Brain microvascular endothelial cell (primary cell): ENCODE measurements around the gene AGBL4.
"Not testable (repeated sequence)": the region's sequence is repeated elsewhere in the genome, so short reads cannot be mapped to it uniquely, and the experiment has no call there.

Experiments used
- DNase-seq: peaks from one replicate; pipeline ENCODE4 v3.0.0-alpha.2; 2020
- H3K27ac ChIP-seq: fragments of 250-450 bp; sonication (Bioruptor Pico); 2 replicates; pipeline ENCODE4 v1.5.1; 2020; ENCODE audit warnings: mild to moderate bottlenecking, moderate library complexity
- H3K27me3 ChIP-seq: fragments of 250-450 bp; sonication (Bioruptor Pico); replicated peaks from 2 replicates; pipeline ENCODE4 v1.5.1; 2020; ENCODE audit warnings: mild to moderate bottlenecking
- H3K36me3 ChIP-seq: fragments of 250-450 bp; sonication (Bioruptor Pico); replicated peaks from 2 replicates; pipeline ENCODE4 v1.5.1; 2020; ENCODE audit warnings: mild to moderate bottlenecking
- H3K4me3 ChIP-seq: 2 replicates; pipeline ENCODE4 v1.5.1; 2011; ENCODE audit warnings: low read depth, mild to moderate bottlenecking, control low read depth, low read length, moderate library complexity
- in situ Hi-C: cut with HindIII; loops from 2 replicates; pipeline ENCODE4 v1.10.0; 2017; ENCODE audit warnings: low sequenced_read_pairs, low pct_ligation_motif_present
- TF ChIP-seq, protein P1 (sequence below): IDR thresholded peaks from 2 replicates; pipeline ENCODE4 v1.5.1; 2011; ENCODE audit warnings: low read depth, mild to moderate bottlenecking, moderate library complexity, low read length, control low read depth, inconsistent platforms; ENCODE audit errors: missing control alignments

Gene AGBL4

DNA sequence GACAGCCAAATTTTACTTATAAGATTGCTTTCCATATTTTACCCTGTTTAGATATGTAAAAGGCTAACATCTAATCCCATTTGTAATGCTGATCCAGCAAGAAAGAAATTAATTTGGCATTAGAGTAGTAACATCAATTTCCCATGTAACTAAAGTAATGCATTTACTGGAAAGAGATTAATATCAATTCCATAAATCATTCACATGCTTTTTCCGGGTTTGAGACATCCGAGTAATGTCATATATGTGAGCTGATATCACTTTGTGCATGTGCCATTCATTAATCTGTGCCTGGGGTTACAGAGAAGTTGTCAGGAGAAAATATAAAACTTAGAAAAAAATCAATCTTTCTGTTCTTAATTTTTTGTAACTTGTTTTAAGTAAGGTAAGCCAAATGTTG, 206.1 kb downstream of the AGBL4 start:
- DNase-seq: no peak

DNA sequence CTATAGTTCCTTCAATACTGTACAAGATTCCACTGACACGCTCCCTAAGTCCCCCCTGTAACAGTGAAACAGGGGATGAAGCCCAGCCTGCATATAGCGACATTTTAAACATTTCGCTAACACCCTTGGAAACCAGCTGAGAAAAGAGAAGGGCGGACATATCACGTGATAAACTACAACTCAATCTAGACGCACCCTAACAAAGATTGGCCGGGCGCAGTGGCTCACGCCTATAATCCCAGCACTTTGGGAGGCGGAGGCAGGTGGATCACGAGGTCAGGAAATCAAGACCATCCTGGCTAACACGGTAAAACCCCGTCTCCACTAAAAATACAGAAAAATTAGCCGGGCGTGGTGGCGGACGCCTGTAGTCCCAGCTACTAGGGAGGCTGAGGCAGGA, 236.7 kb downstream of the AGBL4 start:
- H3K36me3 ChIP-seq, DNase-seq, H3K4me3 ChIP-seq, H3K27me3 ChIP-seq, in situ Hi-C loops, H3K27ac ChIP-seq: not testable (repeated sequence)

More for the DNA sequence above, 206.1 kb downstream of the AGBL4 start:
- Histone ChIP-seq H3K27ac (no peak overlapping the region), H3K36me3 (no peaks in the 10 kb centered on the region), H3K27me3 (no peaks in the 10 kb centered on the region), H3K4me3 (no peak overlapping the region)
- TF ChIP-seq, protein P1, sequence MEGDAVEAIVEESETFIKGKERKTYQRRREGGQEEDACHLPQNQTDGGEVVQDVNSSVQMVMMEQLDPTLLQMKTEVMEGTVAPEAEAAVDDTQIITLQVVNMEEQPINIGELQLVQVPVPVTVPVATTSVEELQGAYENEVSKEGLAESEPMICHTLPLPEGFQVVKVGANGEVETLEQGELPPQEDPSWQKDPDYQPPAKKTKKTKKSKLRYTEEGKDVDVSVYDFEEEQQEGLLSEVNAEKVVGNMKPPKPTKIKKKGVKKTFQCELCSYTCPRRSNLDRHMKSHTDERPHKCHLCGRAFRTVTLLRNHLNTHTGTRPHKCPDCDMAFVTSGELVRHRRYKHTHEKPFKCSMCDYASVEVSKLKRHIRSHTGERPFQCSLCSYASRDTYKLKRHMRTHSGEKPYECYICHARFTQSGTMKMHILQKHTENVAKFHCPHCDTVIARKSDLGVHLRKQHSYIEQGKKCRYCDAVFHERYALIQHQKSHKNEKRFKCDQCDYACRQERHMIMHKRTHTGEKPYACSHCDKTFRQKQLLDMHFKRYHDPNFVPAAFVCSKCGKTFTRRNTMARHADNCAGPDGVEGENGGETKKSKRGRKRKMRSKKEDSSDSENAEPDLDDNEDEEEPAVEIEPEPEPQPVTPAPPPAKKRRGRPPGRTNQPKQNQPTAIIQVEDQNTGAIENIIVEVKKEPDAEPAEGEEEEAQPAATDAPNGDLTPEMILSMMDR: no peak
- in situ Hi-C loops: no loop called here

DNA sequence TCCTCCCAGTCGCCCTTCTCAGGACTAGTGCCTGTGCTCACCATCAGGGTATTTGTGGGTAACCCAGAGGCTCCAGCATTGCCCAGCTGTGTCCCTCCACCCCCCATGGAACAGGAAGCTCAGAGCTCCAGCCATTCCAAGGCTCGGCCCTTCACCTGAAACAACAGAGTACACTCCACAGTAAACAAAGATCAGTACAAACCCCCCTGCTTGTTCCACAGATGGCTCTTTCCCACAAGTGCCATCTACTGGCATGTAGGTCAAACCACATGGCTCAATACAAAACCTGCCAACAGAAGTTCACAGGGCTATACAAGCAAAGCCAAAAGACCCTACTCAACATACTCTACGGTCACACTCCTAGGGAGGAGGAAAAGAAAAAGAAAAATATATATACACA, 258.7 kb downstream of the AGBL4 start:
- in situ Hi-C loops: no loop called here
- no peak for DNase-seq
- TF ChIP-seq, protein P1: no peak
- Histone ChIP-seq H3K27me3 (no peaks in the 10 kb centered on the region), H3K27ac (no peak overlapping the region), H3K4me3 (no peak overlapping the region), H3K36me3 (no peaks in the 10 kb centered on the region)

DNA sequence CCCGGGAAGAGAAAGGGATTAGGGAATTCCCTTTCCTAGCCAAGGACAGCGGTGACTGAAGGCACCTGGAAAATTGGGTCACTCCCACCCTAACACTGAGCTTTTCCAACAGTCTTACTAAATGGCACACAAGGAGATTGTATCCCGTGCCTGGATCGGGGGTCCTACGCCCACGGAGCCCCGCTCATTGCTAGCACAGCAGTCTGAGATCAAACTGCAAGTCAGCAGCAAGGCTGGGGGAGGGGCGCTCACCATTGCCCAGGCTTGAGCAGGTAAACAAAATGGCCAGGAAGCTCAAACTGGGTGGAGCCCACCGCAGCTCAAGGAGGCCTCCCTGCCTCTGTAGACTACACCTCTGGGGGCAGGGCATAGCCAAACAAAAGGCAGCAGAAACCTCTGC, 285.6 kb downstream of the AGBL4 start:
- H3K27ac ChIP-seq, H3K27me3 ChIP-seq, H3K4me3 ChIP-seq, H3K36me3 ChIP-seq, in situ Hi-C loops, DNase-seq: not testable (repeated sequence)

DNA sequence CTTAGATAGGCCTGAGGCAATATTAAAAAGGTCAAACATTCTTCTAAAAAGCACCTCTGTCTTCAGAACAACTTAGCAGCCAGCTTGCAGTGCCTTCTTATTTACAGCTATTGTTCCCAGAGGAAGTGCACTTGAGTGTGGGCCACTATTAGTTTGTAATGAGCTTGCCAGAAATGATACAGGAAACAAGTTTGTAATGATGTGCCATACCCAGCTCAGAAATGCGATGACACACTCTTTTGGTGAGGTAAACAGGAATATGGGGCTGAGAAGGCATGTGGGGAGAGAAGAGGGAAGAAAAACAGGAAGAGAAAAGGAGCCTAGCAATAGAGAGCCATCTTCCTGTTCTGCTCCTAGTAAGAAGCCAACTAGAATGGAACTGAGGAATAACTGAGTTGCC, 295.4 kb downstream of the AGBL4 start:
- DNase-seq: no peak
- TF ChIP-seq, protein P1: no peak
- Histone ChIP-seq H3K27me3 (no peaks in the 10 kb centered on the region), H3K27ac (no peak overlapping the region), H3K4me3 (no peak overlapping the region), H3K36me3 (no peaks in the 10 kb centered on the region)
- in situ Hi-C loops: no loop called here

DNA sequence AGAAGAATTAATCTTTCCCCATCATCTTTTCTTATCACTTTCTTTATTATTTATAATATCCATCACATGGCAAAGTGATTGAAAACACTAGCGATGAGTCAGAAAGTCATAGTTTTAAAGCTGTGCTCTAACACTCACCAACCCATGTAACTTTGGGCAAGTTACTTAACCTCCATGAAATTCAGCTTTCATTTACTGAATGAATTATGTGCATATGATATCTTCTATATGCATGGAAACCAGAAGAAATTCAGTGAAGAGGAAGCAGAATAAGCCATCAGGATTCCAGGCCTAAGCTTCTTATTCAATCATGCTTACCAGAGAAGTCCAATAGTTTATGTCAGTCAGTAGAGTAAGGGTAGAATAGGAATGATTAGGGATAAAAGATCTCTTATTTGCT, 300.1 kb downstream of the AGBL4 start:
- H3K4me3 ChIP-seq: no peak overlapping the region
- H3K36me3 ChIP-seq: no peaks in the 10 kb centered on the region
- in situ Hi-C loops: no loop called here
- H3K27me3 ChIP-seq: no peaks in the 10 kb centered on the region
- H3K27ac ChIP-seq: no peak overlapping the region
- TF ChIP-seq, protein P1: no peak
- DNase-seq: no peak

DNA sequence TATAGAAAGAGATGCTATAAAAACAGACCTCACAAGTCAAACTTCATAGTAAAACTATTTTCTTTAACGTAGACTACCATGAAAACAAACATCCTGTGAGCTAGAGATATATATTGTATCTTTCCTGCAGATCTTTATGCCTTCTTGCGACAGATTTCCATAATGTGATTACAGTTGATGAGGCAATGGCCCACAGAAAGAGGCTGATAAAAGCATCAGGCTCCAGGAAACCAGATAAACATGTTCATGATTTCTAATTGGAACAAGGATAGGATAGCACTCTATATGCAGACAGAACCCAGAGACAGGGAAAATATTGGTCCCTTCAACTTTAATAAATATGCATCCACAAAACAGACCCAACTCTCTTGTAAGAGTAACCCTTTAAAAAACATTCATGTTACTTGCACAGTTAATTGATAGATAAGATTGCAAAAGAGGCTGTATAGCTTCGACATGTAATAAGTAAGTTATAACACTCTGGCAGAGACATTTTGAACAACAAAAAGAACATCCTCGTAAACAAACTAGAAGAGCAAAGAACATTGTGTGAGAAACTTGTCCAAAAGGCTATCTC, 329.4 kb downstream of the AGBL4 start:
- Histone ChIP-seq H3K4me3 (no peak overlapping the region), H3K27ac (no peak overlapping the region), H3K36me3 (no peaks in the 10 kb centered on the region), H3K27me3 (no peaks in the 10 kb centered on the region)
- in situ Hi-C loops: no loop called here
- no peak for DNase-seq
- TF ChIP-seq, protein P1: no peak
